ENCODE results near the gene LRIG1.

Gene LRIG1

GRCh38 chr3:66456711-66457173, 44.1 kb downstream of the LRIG1 start:
- intact Hi-C loops (cut with DNase I): no loop called here
- peak; percentile 33 to 89 (median 69) for DNase-seq

DNA sequence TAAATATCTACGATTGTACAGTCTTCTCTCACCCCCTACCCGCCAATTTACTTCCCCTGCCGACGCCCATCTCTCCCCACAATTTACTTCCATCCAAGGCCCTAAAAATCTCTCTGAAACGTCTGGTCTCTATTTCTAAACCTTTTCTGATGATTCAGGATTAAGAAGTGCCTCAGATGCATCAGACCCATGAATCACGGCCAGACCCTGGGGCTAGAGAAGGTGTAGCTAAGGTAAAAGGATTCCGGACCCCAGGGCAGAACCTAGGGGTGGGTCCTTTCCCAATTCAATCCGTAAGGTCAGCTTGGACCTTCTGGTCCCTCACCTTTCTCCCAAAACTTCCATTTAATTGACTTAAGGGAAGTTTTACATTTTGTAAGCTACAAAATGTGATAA, 46.4 kb downstream of the LRIG1 start:
- intact Hi-C loops (cut with DNase I): no loop called here
- DNase-seq: no peak

DNA sequence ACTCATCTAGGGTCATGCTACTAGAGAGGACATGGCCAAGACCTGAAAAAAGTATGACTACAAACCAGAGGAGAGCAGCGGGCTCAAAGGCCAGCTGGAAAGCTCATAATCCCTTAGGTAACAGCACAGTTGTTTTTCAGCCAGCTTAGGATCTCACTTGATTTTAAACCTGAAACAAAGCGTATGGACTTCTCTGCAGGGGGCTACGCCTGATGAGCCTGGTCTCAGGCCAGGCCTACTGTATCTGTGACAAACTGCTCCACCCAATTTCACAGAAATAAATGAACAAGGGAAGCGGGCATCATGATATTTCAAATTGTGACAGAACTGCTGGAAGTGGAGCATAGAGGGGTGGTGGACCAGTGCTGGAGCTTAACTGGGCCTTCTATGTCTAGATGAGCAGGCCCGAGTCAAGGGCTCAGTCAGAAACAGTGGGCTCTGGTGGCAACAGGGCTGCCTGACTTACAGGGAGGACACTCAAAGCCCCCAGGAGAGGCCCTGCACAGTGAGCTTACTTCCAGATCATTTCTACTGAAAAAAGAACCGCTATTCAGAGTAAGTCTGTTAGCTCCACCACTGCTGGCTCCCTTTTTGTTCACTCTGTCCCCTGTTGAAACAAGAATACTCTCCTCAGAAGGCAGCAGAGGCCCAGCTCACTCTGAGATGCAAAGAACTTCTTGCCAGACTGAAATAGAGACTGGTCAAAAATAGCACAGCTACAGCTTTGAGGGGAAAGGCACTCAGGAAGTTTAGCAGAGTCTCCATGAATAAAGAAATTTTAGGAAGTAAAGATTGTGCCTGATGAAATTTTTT, 47.0 kb downstream of the LRIG1 start:
- intact Hi-C loops (cut with DNase I): loop anchor here (2.0 kb wide), 1 partner anchor 29 kb away; no protein-coding TSS in a partner anchor
- peak in 3 of 42 donors; percentile 33 to 42 (median 36) for DNase-seq

DNA sequence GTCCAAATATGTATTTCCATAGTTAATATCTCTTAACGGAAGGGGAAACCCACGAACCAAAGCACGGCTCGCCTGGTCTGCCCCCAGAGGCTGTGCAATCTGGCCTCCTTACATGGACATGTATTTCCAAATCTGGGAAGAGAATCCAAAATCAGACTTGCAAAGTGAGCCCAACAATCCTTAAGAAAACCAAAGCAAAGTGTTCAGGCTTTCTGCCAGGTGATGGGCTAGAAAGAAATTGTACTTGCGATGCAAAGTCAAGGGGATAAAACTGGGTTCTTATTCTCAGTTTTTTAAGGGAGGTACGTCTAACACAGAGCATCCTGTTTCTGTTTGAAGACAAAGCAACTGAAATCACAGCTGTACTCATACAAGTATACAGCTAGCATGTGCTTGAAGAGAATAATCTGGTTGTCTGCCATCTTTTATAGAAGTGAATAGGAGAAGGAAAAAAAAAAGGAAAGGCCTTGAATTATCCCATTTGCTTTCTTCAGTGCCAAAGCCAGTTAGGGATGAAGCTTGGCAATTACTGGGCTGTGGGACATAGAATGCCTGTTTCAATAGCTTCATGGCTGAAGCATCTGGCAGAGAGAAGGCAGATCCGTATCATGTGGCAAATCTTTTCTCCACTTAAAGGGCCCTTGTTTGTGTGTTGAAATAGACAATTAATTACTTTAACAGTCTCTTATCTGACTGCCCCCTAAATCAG, 48.4 kb downstream of the LRIG1 start:
- intact Hi-C loops (cut with DNase I): loop anchor here (2.0 kb wide), 1 partner anchor 30 kb away; no protein-coding TSS in a partner anchor
- peak in 14 of 42 donors; percentile 31 to 79 (median 52) for DNase-seq

DNA sequence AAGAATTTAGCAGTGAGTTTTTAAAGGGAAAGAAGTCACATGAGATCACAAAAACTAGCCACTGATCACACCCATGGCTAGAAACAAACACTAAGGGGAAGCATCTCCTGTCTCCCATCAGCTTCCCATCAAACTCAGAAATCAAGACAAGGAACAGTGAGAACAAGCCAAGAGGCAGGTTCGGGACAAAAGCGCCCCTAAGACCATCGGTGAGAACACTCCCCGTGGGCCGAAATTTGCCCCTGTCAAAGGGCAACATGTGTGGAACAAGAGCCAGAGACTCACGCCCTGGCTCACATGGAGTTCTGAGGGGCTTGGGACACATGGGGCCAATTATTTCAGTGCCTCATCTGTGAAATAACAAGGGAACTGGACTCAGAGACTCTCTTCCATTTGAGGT, 49.1 kb downstream of the LRIG1 start:
- DNase-seq: no peak

DNA sequence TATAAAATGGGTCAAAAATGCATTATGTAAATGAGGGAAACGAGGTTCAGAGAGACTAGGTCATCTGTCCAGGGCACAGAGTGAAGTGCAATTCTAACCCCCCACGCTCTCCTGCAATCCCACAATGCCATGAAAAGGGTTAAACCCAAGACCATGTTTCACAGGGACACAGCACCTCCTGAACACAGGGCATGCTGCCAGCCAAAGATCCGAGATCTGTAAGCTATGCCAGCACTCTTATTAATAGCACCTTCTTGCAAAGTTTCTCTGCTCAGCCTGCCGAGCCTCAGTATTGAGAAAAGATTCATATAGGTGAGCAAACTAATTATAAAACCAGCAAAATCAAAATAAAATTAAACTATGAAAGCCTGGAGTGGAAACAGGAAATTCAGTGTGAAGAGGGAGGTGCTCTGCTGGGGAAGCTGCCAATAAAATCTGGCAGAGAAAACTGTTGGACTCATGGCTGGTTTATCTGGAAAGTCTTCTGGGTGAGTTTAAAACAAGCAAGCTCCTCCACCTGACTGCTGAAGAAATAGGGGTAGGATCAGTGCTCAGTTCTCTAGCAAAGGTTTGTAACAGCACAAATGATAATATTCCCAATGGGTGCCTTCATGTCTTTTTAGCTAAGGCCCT, 50.3 kb downstream of the LRIG1 start:
- intact Hi-C loops (cut with DNase I): no loop called here
- peak in 25 of 42 donors; percentile 29 to 84 (median 58) for DNase-seq

More for the DNA sequence above, 49.1 kb downstream of the LRIG1 start:
- intact Hi-C loops (cut with DNase I): loop anchor here (2.0 kb wide), 1 partner anchor 31 kb away; no protein-coding TSS in a partner anchor

- intact Hi-C loops (cut with DNase I): no loop called here
- DNase-seq: peak in 6 of 42 donors; percentile 20 to 65 (median 42)
Measured at GRCh38 chr3:66449411-66449974, 51.3 kb downstream of the LRIG1 start.

GRCh38 chr3:66444146-66444644, 56.6 kb downstream of the LRIG1 start:
- intact Hi-C loops (cut with DNase I): no loop called here
- peak in 1 of 42 donors; percentile 14 for DNase-seq

DNA sequence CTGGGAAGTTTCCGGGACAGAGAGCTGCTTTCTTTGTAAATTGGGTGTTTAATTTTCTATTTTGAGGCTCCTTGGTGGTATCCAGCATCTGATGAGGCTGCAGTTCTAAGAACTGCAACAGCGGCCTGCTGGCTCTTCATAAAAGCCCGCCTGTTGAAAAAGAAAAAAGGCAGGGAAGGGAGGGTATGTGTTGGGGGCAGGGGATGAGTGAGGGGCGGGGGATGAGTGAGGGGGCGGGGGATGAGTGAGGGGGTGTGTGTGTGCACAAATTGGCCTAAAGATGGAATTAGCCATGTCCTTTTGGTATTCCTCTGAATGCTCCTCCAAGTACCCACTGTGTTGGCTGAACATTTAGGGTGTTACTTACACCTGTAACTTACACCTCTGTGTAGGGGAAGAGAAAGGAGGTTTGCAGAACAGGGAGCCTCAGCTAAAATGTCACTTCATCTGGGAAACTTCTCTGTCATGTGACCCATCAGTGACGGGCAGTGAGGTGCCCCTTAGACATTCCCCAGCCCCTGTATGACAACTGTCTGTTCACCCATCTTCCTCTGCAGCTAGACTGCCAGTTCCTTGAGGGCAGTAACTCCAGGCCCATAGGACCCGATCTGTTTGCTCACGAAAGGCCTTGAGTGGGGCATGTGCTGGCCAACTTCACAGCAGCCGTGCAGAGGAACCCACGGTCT, 57.6 kb downstream of the LRIG1 start:
- DNase-seq: peak in 1 of 42 donors; percentile 25
- intact Hi-C loops (cut with DNase I): no loop called here

DNA sequence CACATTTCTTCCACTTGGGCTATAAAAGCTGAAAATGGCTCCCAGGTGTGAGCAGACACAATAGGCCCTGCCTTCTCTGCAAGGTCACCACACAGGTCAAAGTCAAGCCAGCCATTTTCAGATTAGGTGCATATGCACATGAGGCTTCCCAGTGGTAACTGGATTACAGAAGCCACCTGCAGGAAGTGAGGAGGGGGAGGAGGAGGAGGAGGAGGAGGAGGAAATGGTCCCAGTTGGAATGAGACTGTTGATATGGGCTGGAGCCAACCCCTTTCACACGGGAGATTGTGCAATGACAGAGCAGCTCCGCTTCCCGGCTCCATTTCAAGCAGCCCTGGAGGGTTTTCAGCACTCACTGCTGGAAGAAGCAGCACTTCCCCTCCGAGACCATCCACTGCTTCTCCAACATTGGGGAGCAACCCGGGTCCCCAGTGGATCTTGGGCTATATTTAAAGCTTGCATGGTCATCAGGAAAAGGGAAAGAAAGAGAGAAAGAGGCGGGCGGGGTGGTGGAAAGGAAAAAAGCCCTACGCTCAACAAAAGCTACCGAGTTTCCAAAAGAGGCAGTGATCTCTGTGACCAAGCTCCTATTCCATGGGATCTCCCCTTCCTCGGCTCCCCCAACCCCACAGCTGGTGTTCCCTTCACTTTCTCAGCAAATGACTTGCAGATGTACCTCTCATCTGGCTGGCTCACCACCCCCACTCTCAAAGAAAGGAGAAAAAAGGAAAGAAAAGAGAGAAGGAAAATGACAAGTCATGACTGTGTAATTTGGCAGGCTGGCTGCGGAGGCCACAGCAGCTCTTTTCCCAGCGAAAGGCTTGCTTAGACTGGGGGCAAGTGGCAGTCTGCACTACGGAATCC, 58.3 kb downstream of the LRIG1 start:
- DNase-seq: peak in 14 of 42 donors; percentile 28 to 77 (median 54)
- intact Hi-C loops (cut with DNase I): no loop called here

- no peak for DNase-seq
- intact Hi-C loops (cut with DNase I): no loop called here
Measured at GRCh38 chr3:66441692-66442091, 59.1 kb downstream of the LRIG1 start.

DNA sequence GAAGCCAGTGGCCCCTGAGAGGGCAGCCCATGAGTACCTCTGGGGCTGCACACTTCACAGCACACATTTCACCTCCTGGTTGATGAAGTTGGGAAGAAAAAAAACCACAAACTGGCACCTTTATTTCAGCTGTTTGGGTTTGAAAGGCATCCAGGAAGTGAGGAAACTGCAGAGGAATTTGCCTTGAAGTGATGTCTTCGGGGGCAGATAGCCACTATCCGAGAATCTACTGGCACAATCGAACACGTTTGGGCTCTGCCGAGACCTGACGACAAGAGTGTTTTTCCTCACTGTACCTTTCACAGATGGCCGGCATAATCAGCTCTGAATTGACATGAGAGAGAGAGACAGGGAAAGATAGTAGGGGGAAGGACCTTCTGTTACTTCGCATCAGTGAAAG, 59.7 kb downstream of the LRIG1 start:
- DNase-seq: no peak

GRCh38 chr3:66439666-66440344, 61.0 kb downstream of the LRIG1 start:
- DNase-seq: no peak

More for the DNA sequence above, 59.7 kb downstream of the LRIG1 start:
- intact Hi-C loops (cut with DNase I): no loop called here

DNA sequence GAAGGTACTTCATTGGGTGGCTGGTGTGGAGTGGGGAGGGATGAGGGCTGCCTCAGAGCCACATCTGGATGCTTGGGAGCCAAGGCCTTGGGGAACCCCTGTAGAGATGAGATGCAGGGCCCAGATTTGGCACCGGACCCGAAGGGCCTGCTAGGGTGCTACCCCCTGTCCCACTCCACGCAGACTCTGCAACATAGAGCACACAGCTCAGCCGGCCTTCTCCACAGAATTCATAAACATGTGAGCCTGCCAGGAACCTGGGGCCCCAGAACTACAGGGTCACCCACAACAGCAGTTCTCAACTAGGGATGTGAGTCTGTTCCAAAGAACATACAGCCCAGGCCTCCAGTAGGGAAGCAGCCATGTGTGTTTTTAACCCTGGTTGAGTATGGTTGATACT, 62.8 kb downstream of the LRIG1 start:
- intact Hi-C loops (cut with DNase I): no loop called here
- DNase-seq: no peak

More at GRCh38 chr3:66439666-66440344, 61.0 kb downstream of the LRIG1 start:
- intact Hi-C loops (cut with DNase I): no loop called here

- intact Hi-C loops (cut with DNase I): no loop called here
- no peak for DNase-seq
Measured at GRCh38 chr3:66437341-66437929, 63.4 kb downstream of the LRIG1 start.

GRCh38 chr3:66435989-66436388, 64.8 kb downstream of the LRIG1 start:
- intact Hi-C loops (cut with DNase I): no loop called here

DNA sequence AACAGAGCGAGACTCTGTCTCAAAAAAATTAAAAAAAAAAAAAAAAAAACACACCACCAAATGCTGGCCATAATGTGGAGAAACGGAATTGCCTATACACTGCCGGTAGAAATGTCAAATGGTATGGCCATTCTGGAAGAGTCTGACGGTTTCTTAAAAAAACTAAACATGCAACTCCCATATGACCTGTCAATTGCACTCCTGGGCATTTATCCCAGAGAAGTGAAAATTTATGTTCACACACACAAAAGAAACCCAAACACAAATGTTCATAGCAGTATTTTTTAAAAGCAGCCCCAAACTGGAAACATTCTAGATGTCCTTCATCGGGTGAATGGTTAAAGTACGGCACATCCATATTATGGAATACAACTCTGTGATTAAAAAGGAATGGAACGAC, 66.1 kb downstream of the LRIG1 start:
- intact Hi-C loops (cut with DNase I): no loop called here
- no peak for DNase-seq

More at GRCh38 chr3:66435989-66436388, 64.8 kb downstream of the LRIG1 start:
- DNase-seq: no peak
